Astrocyte of the spinal cord (primary cell): Measurements from ENCODE around the gene TRAT1.

Experiments used
- DNase-seq: peaks from one replicate; pipeline ENCODE4 v3.0.0; 2011; ENCODE audit warnings: low read depth, low spot score
- H3K4me3 ChIP-seq: 2 replicates; pipeline ENCODE4 v1.5.1; 2011; ENCODE audit warnings: low read depth, mild to moderate bottlenecking, low read length, moderate library complexity
- in situ Hi-C: cut with HindIII; loops from 2 replicates; pipeline ENCODE4 v1.10.0; 2017; ENCODE audit warnings: low sequenced_read_pairs
- TF ChIP-seq, protein P1 (sequence below): IDR thresholded peaks from 2 replicates; pipeline ENCODE4 v1.5.1; 2012; ENCODE audit warnings: low read depth, mild to moderate bottlenecking, low read length, inconsistent platforms

TRAT1 gene

DNA sequence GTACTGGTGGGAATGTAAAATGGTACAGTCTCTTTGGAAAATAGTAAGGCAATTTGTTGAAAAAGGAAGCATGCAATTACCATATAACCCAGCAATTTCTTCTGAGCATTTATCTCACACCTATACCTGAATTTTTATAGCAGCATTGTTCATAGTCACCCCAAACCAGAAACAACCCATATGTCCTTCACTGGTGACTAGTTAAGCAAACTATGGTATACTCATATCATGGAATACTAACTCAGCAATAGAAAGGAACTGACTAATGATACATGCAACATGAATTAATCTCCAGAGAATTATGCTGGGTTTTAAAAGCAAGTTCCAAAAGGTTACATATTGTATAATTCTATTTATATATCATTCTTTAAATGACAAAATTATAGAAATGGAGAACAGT lies 60.2 kb downstream of the TRAT1 start:
- TF ChIP-seq, protein P1, sequence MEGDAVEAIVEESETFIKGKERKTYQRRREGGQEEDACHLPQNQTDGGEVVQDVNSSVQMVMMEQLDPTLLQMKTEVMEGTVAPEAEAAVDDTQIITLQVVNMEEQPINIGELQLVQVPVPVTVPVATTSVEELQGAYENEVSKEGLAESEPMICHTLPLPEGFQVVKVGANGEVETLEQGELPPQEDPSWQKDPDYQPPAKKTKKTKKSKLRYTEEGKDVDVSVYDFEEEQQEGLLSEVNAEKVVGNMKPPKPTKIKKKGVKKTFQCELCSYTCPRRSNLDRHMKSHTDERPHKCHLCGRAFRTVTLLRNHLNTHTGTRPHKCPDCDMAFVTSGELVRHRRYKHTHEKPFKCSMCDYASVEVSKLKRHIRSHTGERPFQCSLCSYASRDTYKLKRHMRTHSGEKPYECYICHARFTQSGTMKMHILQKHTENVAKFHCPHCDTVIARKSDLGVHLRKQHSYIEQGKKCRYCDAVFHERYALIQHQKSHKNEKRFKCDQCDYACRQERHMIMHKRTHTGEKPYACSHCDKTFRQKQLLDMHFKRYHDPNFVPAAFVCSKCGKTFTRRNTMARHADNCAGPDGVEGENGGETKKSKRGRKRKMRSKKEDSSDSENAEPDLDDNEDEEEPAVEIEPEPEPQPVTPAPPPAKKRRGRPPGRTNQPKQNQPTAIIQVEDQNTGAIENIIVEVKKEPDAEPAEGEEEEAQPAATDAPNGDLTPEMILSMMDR: no peak
- no peak for DNase-seq
- no peak overlapping the region for H3K4me3 ChIP-seq
- in situ Hi-C loops: no loop called here

DNA sequence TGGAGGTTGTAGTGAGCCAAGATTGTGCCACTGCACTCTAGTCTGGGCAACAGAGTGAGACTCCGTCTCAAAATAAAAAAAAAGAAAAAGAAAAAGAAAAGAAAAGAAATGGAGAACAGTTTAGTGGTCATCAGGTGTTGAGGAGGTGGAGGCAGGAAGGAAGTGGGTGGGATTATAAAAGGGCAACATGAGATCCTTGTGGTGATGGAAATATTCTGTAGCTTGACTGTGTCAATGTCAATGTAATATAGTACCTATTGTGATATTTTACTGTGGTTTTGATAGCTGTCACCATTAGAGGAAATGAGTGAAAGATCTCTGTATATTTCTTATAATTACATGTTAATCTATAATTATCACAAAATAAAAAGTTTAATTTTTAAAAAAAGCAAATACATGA lies 60.8 kb downstream of the TRAT1 start:
- in situ Hi-C loops: no loop called here
- H3K4me3 ChIP-seq: no peak overlapping the region
- no peak for DNase-seq
- TF ChIP-seq, protein P1: no peak

DNA sequence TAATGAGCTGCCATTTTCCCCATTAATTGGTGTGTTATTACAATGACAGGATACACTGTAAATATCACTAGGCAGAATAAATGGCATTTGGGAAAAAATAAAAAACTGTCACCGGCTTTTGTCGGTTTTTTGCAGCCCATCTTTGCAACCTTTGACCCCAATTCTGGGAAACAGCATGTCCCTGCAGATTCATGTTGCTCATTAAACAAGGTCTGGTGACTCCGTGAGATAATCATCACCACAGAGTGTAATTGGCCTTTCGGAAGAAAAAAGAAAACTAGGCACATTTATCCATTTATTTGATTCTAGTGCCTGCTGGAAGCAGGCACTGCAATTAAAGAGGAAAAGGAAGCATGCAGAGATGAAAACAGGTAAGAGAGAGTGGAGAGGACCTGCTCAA lies 64.5 kb downstream of the TRAT1 start:
- DNase-seq: no peak
- no peak overlapping the region for H3K4me3 ChIP-seq
- TF ChIP-seq, protein P1: no peak
- in situ Hi-C loops: no loop called here

DNA sequence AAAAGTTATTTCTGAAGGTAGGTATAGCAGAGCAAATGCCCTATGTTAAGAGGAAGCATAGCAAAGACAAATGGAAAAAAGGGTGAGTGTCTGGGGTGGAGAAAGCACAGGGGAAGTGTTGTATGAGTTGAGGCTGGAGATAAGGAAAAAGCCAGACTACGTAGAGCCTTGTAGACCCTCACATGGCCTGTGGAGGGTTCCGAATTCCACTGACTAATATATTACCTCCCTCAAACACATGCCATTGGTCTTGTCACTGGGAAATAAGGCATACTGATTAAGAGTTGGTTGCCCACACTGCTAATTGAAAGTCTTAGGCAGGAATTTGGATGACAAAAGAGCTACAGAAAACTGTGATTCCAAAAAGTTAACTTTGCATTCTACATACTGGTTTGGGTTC lies 65.2 kb downstream of the TRAT1 start:
- no peak overlapping the region for H3K4me3 ChIP-seq
- TF ChIP-seq, protein P1: no peak
- in situ Hi-C loops: no loop called here
- no peak for DNase-seq

DNA sequence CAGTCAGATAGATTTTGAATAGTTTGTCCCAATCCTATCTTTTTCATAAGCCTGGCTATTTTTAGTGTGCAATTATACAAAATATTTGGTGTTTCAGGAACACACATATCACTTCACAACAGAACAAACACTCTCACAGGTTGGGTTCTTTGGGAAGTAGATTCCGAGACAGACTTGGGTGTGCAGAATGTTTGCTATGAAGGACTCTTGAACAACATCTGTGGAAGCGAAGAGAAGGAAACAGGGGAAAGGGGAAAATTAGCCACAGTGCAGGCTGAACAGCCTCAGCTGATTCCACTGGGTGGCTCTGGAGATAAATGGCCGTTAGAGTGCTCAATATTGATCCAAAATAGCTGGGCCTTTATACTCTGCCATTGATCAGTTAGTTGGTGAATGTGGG lies 69.2 kb downstream of the TRAT1 start:
- in situ Hi-C loops: no loop called here
- no peak overlapping the region for H3K4me3 ChIP-seq
- no peak for DNase-seq
- TF ChIP-seq, protein P1: no peak

DNA sequence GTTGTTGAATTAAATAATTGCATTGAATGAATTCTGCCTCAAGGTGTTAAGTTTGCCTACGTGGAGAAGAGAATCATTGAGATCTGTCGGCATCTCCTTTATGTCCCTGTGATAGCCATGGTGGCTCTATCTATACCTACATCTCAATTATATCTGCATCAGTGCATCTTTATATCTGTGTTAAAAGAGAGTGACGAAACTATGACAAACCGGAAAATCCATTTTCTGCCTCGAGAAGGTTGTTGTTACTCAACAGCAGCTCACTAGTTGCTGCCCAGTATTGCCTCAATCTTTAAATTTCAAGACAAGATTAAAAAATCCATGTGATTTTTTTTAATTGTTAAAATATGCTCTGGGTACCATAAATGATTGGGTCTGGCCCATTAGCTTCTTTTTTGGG lies 72.4 kb downstream of the TRAT1 start:
- TF ChIP-seq, protein P1: no peak
- in situ Hi-C loops: no loop called here
- no peak for DNase-seq
- no peak overlapping the region for H3K4me3 ChIP-seq

DNA sequence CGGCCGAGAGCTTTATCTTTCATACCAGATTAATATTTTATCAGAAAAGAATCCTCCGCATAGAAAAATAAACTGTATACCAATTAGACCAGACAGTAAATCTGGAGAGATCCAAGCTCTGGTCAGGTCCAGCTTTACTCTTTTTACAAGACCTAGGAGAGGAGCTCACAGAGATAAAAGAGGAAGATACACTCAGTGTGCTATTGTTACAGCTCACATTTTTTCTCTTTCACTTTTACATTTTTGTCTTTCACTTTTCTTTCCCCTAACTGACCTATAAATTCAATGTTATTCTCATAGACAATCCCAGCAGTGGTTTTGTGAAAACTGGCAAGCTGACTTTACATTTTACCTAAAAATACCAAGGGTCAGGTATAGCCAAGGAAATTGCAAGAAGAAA lies 75.3 kb downstream of the TRAT1 start:
- TF ChIP-seq, protein P1: no peak
- H3K4me3 ChIP-seq: no peak overlapping the region
- in situ Hi-C loops: no loop called here
- no peak for DNase-seq
